GM23248 (cell line): Measurements from ENCODE around the gene KCNIP3. TPM values are rescaled to one million over a fixed set of nuclear protein-coding genes. Genes with fewer than 3 reads are reported as not detected.

ENCODE experiments used
- DNase-seq: peaks from one replicate; pipeline ENCODE4 v3.0.0-alpha.2; 2015
- H2AFZ ChIP-seq: fragments of 200-600 bp; sonication (generic); 2 replicates; pipeline ENCODE4 v1.6.1; 2016; ENCODE audit warnings: antibody characterized with exemption
- H3F3A ChIP-seq: fragments of 200-600 bp; sonication (generic); 2 replicates; pipeline ENCODE4 v1.6.1; 2016; ENCODE audit warnings: mild to moderate bottlenecking, antibody characterized with exemption, mixed run types; ENCODE audit not compliant: insufficient read depth
- H3K27ac ChIP-seq: fragments of 200-600 bp; sonication (generic); 2 replicates; pipeline ENCODE4 v1.5.1; 2016; ENCODE audit warnings: mild to moderate bottlenecking
- H3K27me3 ChIP-seq: fragments of 200-600 bp; sonication (generic); replicated peaks from 2 replicates; pipeline ENCODE4 v1.6.1; 2016; ENCODE audit warnings: mild to moderate bottlenecking; ENCODE audit not compliant: insufficient read depth
- H3K36me3 ChIP-seq: fragments of 200-600 bp; sonication (generic); 2 replicates; pipeline ENCODE4 v1.6.1; 2016; ENCODE audit warnings: low read depth, mild to moderate bottlenecking
- H3K4me1 ChIP-seq: fragments of 200-600 bp; sonication (generic); 2 replicates; pipeline ENCODE4 v1.6.1; 2016; ENCODE audit warnings: mild to moderate bottlenecking; ENCODE audit not compliant: insufficient read depth
- H3K4me2 ChIP-seq: fragments of 200-600 bp; sonication (generic); one replicate; pipeline ENCODE4 v1.6.1; 2016; ENCODE audit warnings: mild to moderate bottlenecking; ENCODE audit not compliant: unreplicated experiment
- H3K4me3 ChIP-seq: fragments of 200-600 bp; sonication (generic); 2 replicates; pipeline ENCODE4 v1.5.1; 2016; ENCODE audit warnings: mild to moderate bottlenecking
- H3K79me2 ChIP-seq: fragments of 200-600 bp; sonication (generic); 2 replicates; pipeline ENCODE4 v1.6.1; 2016; ENCODE audit warnings: mild to moderate bottlenecking; ENCODE audit not compliant: insufficient read depth
- H3K9ac ChIP-seq: fragments of 200-600 bp; sonication (generic); 2 replicates; pipeline ENCODE4 v1.6.1; 2016; ENCODE audit warnings: mild to moderate bottlenecking
- H3K9me2 ChIP-seq: fragments of 200-600 bp; sonication (generic); 2 replicates; pipeline ENCODE4 v1.6.1; 2016; ENCODE audit warnings: mixed run types, mild to moderate bottlenecking, moderate library complexity; ENCODE audit not compliant: insufficient read depth
- H3K9me3 ChIP-seq: fragments of 200-600 bp; sonication (generic); one replicate; pipeline ENCODE4 v1.6.1; 2017; ENCODE audit warnings: low read depth
- H4K20me1 ChIP-seq: fragments of 200-600 bp; sonication (generic); 2 replicates; pipeline ENCODE4 v1.6.0; 2016; ENCODE audit not compliant: insufficient read depth
- EZH2 ChIP-seq: fragments of 200-600 bp; sonication (generic); IDR thresholded peaks from 2 replicates; pipeline ENCODE4 v1.6.1; 2018; ENCODE audit warnings: antibody characterized with exemption, mild to moderate bottlenecking; ENCODE audit not compliant: insufficient read depth, poor library complexity, severe bottlenecking
- EZH2phosphoT487 ChIP-seq: fragments of 200-600 bp; sonication (generic); IDR thresholded peaks from 2 replicates; pipeline ENCODE4 v1.6.1; 2018; ENCODE audit warnings: antibody characterized with exemption, moderate library complexity, mild to moderate bottlenecking, low read depth; ENCODE audit not compliant: insufficient read depth
- WGBS, 2 experiments: methylation state at CpG; one replicate each; pipeline ENCODE4 v1.1.6; 2015 to 2017; ENCODE audit warnings: low lambda C conversion rate in 2 of 2, low coverage in 1 of 2; ENCODE audit errors: missing lambda C conversion rate in 2 of 2; 5-methylcytosine and 5-hydroxymethylcytosine counted together
- in situ Hi-C: fragments of 300-500 bp; cut with MboI; formaldehyde crosslinking; loops from 2 replicates; pipeline ENCODE4 v1.15.0; 2020
- polyA plus RNA-seq: library from polyadenylated mRNA; unstranded; fragments of >200 nt; fragmentation: Nextera tagmentation; extraction: Ambion mirVana; gene quantifications from 2 replicates; pipeline ENCODE4 v1.2.1, GENCODE V29; 2016
- total RNA-seq: library from RNA; depleted of rRNA; stranded (reverse); fragments of >200 nt; shearing (Covaris generic); gene quantifications from 2 replicates; pipeline ENCODE4 v1.2.3, GENCODE V29; 2014

KCNIP3 gene
- total and polyA plus RNA-seq, 2 experiments from 2014 or later: 3.7 to 10.7 TPM

GRCh38 chr2:95362486-95362885 lies 65.3 kb downstream of the KCNIP3 start:
- in situ Hi-C loops: no loop called here
- TF ChIP-seq EZH2: no peak
- TF ChIP-seq EZH2phosphoT487: no peak

DNA sequence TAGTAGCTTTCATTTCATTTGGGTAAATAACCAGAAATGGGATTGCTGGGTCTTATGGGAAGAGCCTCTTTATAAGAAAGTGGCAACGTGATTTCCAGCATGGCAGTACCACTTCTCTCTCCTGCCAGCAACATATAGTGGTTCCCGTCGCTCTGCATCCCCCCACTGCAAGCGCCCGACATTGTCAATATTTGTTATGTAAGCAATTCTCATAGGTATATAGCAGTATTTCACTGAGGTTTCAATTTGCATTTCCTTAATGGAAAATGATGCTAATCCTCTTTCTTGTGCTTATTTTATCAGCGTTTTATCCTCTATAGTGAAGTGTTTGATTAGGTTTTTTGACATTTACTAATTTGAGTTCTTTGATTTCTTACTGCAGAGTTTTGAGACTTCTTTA lies 69.4 kb downstream of the KCNIP3 start:
- Histone ChIP-seq H3K27ac (no peak overlapping the region), H3F3A (peaks cover 3% of the 10 kb centered on the region; the same call in 1 of the 2 replicates), H3K4me2 (no peak overlapping the region), H4K20me1 (no peaks in the 10 kb centered on the region), H3K9ac (no peak overlapping the region), H3K4me3 (no peak overlapping the region), H3K9me2 (no peaks in the 10 kb centered on the region), H3K4me1 (no peaks in the 10 kb centered on the region), H3K27me3 (no peaks in the 10 kb centered on the region), H3K9me3 (no peaks in the 10 kb centered on the region), H3K36me3 (no peaks in the 10 kb centered on the region), H2AFZ (no peak overlapping the region), H3K79me2 (no peaks in the 10 kb centered on the region)
- in situ Hi-C loops: no loop called here
- DNase-seq: no peak
- TF ChIP-seq EZH2 (no peak), EZH2phosphoT487 (no peak)
- 76 to 81% methylated on average over 6 of the region's 6 CpGs for WGBS, 2 experiments

More at GRCh38 chr2:95362486-95362885, 65.3 kb downstream of the KCNIP3 start:
- no peaks in the 10 kb centered on the region for H3K9me2 ChIP-seq
- H3K4me3 ChIP-seq: no peak overlapping the region
- H3K4me2 ChIP-seq: no peak overlapping the region
- H3F3A ChIP-seq: 0 out of 2 replicates have a peak, but pooled peaks cover 13% of the 10 kb centered on the region
- H3K27ac ChIP-seq: no peak overlapping the region
- WGBS, 2 experiments: 94 to 95% methylated on average over 9 of the region's 9 CpGs
- no peaks in the 10 kb centered on the region for H3K9me3 ChIP-seq
- no peaks in the 10 kb centered on the region for H3K27me3 ChIP-seq
- no peaks in the 10 kb centered on the region for H3K36me3 ChIP-seq
- DNase-seq: no peak
- H4K20me1 ChIP-seq: no peaks in the 10 kb centered on the region
- no peaks in the 10 kb centered on the region for H3K79me2 ChIP-seq
- H3K4me1 ChIP-seq: peaks cover 14% of the 10 kb centered on the region
- H3K9ac ChIP-seq: no peak overlapping the region
- no peak overlapping the region for H2AFZ ChIP-seq

- TF ChIP-seq EZH2phosphoT487: no peak
- TF ChIP-seq EZH2: no peak
- Histone ChIP-seq H3K4me1 (no peaks in the 10 kb centered on the region), H3K4me2 (no peak overlapping the region), H3K79me2 (no peaks in the 10 kb centered on the region), H4K20me1 (no peaks in the 10 kb centered on the region), H3K9me2 (no peaks in the 10 kb centered on the region), H3K27ac (no peak overlapping the region), H3K9ac (no peak overlapping the region), H3K36me3 (no peaks in the 10 kb centered on the region), H3K4me3 (no peak overlapping the region), H3K9me3 (no peaks in the 10 kb centered on the region), H2AFZ (no peak overlapping the region), H3K27me3 (no peaks in the 10 kb centered on the region), H3F3A (peaks cover 3% of the 10 kb centered on the region; the same call in 1 of the 2 replicates)
- in situ Hi-C loops: no loop called here
- 95 to 96% methylated on average over 8 of the region's 8 CpGs for WGBS, 2 experiments
- no peak for DNase-seq
These were observed 75.2 kb downstream of the KCNIP3 start for GRCh38 chr2:95372216-95372829.

- no peaks in the 10 kb centered on the region for H3K9me3 ChIP-seq
- no peak for DNase-seq
- H3K27me3 ChIP-seq: no peaks in the 10 kb centered on the region
- no peaks in the 10 kb centered on the region for H3K36me3 ChIP-seq
- H3K27ac ChIP-seq: no peak overlapping the region
- no peak overlapping the region for H3K4me2 ChIP-seq
- H4K20me1 ChIP-seq: no peaks in the 10 kb centered on the region
- no peaks in the 10 kb centered on the region for H3K9me2 ChIP-seq
- no peaks in the 10 kb centered on the region for H3K79me2 ChIP-seq
- in situ Hi-C loops: no loop called here
- H3K9ac ChIP-seq: no peak overlapping the region
- no peaks in the 10 kb centered on the region for H3K4me1 ChIP-seq
- H2AFZ ChIP-seq: no peak overlapping the region
- H3F3A ChIP-seq: peaks cover 3% of the 10 kb centered on the region; the same call in 1 of the 2 replicates
- 91 to 96% methylated on average over 8 of the region's 8 CpGs for WGBS, 2 experiments
- TF ChIP-seq EZH2phosphoT487 (no peak), EZH2 (no peak)
- H3K4me3 ChIP-seq: no peak overlapping the region
These were observed 75.7 kb downstream of the KCNIP3 start for GRCh38 chr2:95372845-95373244.
